Inflammatory macrophage treated with lipopolysaccharide for 4 hours (primary cell): ENCODE data around the gene ACO2.
"Not testable (repeated sequence)": the region's sequence is repeated elsewhere in the genome, so short reads cannot be mapped to it uniquely, and the experiment has no call there.

Source experiments
- DNase-seq: peaks from one replicate; pipeline ENCODE4 v3.0.0-alpha.2; 2020

Gene ACO2

DNA sequence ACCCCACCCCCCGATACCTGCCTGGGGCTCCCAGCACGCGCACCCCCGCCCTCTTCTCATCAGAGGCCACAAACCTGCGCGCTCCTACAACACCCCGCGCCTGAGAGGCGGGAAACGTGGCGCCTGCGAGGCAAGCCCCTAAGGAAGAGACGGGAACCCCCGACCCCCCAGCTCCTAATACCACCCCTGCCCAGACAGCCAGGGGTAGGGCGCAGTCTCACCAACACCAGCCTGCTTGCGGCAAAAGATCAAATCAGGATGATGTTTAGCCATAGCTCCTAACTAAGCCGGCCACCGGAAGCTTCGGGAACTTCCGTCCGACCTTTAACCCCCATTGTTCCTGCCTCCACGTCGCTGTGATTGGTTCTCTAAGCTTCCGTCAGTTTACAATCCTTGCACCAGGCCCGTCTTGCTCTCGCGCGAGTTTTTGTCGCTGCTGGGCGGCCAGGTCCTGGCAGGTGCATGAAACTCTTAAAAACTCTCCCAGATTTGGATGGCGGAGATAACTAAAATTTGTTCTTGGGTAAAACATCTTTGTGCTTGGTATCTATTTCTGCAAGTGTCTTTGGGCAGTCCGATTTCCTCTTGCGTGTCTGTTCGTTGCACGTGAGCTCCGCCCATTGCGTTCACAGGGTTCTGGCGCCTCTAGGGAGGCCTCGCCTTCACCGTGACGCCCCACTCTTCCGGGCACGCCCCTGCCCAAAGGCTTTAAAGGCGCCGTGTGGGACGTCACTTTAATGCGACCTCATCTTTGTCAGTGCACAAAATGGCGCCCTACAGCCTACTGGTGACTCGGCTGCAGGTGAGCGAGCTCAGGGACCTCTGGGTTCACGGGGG, at the start of gene ACO2, which contains the start of gene PHF5A:
ACO2 (plus strand) TSS at position 737 of the 837 bp plus-strand sequence; CDS start at position 767, 30 bp downstream.
PHF5A (minus strand) TSS at position 312 of the 837 bp plus-strand sequence; CDS start at position 273, 39 bp downstream.
- peak; percentile 97 for DNase-seq

- DNase-seq, result no peak
Measured at GRCh38 chr22:41425660-41426365, 43.1 kb upstream of the ACO2 start.

- no peak for DNase-seq
Measured at GRCh38 chr22:41429232-41429950, 39.5 kb upstream of the ACO2 start.

GRCh38 chr22:41429951-41430332, 39.0 kb upstream of the ACO2 start:
- no peak for DNase-seq

GRCh38 chr22:41431656-41432055, 37.3 kb upstream of the ACO2 start:
- DNase-seq, result no peak

DNA sequence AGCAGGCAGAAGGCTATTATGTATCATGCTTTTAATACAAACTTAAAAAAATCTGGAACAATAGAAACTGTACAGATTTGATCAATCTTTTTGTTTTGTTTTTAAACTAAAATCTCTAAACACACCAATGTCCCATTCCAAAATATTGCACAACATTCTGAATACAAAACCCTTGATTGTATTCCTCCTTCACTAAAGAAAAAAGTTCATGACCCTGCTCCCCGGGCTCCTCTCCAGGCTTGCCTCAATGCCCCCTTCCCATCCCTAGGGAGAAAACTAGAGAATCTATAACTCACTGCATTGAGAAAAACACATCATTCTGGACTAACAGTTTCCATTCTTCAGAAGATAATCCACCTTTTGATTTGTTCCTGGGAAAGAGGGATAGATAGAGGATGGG, 35.4 kb upstream of the ACO2 start:
- DNase-seq, result not testable (repeated sequence)

DNA sequence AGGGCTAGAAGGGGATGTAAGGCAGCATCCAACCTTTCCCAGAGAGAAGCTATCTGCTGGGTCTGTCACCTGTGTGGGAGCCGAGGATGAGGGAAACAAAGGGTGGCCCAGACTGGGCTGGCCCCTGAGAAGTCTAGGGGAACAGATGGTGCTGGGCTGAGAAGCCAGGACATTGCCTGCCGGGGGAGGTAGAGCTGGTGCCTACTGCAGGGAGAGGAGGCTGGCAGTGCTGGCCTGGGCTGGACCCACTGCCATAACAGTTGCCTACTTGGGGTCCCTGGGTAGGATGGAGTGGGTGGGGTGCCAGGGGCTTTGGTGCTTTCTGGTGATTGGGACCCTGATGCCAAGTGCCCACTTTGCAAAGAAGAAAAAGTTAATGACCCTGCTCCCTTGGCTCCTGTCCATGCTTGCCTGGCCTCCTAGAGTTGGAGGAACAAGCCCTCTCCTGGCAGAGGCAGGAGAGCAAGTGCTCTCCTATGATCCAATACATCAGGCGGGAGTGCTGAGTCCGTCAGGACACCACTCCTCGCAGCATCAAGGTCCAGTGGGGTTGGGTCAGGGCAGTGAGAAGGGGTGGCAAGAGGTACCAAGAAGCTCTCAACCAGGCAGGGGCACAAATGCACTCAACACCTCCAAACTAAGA, 34.4 kb upstream of the ACO2 start:
- not testable (repeated sequence) for DNase-seq

GRCh38 chr22:41435560-41435959, 33.4 kb upstream of the ACO2 start:
- no peak for DNase-seq

DNA sequence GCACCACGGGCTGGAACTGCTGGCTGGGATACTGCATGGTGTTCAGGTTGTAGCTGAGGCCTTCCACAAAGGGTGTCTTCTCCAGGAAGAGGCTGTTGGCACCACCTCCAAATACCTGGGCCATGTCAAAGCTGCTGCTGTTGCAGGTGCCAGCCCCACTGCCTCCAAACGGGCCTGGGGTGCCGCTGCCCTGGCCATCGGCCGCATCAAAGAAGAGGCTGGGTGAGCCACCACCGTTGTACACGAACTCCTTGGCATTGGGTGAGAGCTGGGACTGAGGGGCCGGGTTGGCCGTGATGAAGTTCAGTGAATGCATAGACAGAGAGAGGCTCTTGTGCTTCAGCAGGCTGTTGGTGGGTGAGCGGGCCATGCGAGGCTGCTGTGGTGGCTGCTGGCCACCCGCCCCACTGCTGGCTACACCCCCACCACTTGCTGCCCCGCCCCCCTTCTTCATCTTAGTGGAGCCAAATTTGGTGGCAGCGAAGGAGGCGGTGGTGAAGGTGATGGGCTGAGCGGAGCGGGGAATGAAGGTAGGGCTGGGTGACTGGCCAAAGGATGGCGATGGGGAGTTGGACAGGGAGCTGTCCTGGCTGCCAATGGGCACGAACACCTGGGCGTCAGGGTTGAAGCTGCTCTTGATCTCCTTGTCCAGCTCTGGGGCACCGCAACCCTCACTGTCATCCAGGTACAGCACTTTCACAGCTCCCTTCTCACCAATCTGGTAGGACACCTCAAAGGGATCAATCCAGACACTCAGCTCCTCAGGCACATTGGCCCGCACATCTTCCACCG, 32.4 kb upstream of the ACO2 start:
- DNase-seq, result no peak

GRCh38 chr22:41437198-41437597, 31.7 kb upstream of the ACO2 start:
- DNase-seq, result no peak

- not testable (repeated sequence) for DNase-seq
Measured at GRCh38 chr22:41440511-41440910, 28.4 kb upstream of the ACO2 start.

GRCh38 chr22:41442240-41442792, 26.6 kb upstream of the ACO2 start:
- no peak for DNase-seq

- DNase-seq, result peak; percentile 95
Measured at GRCh38 chr22:41444360-41445128, 24.4 kb upstream of the ACO2 start.

- peak; percentile 14 for DNase-seq
Measured at GRCh38 chr22:41445129-41446056, 23.5 kb upstream of the ACO2 start.

DNA sequence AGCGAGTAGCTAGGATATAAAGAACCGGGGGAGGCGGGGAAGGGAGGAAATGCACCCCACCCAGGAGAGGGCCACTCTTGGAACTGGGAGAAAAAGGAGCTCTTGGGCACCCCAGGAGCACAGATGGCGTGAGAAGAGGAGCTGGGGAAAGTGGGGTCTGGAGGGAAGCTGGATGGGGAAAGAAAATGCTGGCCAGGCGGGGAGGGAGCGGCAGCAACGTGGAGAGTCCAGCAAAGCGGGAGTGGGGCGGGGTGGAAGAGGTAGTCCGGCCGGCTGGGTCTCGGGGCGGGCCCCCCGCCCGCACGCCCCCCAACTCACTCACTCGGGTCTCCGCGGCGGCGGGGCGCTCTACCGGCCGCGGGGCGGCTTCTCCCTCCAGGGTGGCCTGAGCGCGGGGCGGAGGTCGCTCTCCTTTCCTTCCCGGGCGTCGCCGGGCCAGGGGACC, 22.8 kb upstream of the ACO2 start:
- peak; percentile 22 for DNase-seq

- peak; percentile 92 for DNase-seq
Measured at GRCh38 chr22:41446639-41447434, 22.1 kb upstream of the ACO2 start, which contains the start of gene TOB2. TOB2 (minus strand) TSS chr22:41446801; CDS start chr22:41437345, 9,456 bp downstream.

- peak; percentile 65 for DNase-seq
Measured at GRCh38 chr22:41447435-41448188, 21.3 kb upstream of the ACO2 start.
